A673 (cell line): ENCODE measurements around the gene PLEKHO2. TPM values are rescaled to one million over a fixed set of nuclear protein-coding genes. Genes with fewer than 3 reads are reported as not detected.

Experiments used
- BruUV-seq: library from RNA; stranded (reverse); fragments of 400-500 nt; replicated peaks from 2 replicates; lab custom pipeline; 2021; lab: Mats Ljungman, UMichigan
- CTCF ChIA-PET: fragments of 300-600 bp; sonication (Branson Sonifier 250); formaldehyde crosslinking; loops from one replicate; lab custom pipeline; 2022; ENCODE audit warnings: antibody characterized with exemption; lab: Charles Lee
- POLR2A ChIA-PET: fragments of 300-600 bp; sonication (Branson Sonifier 250); formaldehyde crosslinking; loops from one replicate; lab custom pipeline; 2022; ENCODE audit warnings: antibody characterized with exemption; ENCODE audit not compliant: low non-redundant PET; lab: Charles Lee
- DNase-seq: peaks from one replicate; pipeline ENCODE4 v3.0.0-alpha.2; 2015; ENCODE audit warnings: low spot score
- H3K27ac ChIP-seq: fragments of 200-600 bp; sonication (generic); 2 replicates; pipeline ENCODE4 v1.5.1; 2016; ENCODE audit warnings: mixed run types, low read depth, mild to moderate bottlenecking, mixed read lengths, antibody characterized with exemption, low read length; ENCODE audit not compliant: poor library complexity, severe bottlenecking
- H3K27me3 ChIP-seq: fragments of 200-600 bp; sonication (generic); replicated peaks from 2 replicates; pipeline ENCODE4 v1.6.1; 2017; ENCODE audit warnings: mixed run types, low read depth, mild to moderate bottlenecking, mixed read lengths, antibody characterized with exemption, low read length; ENCODE audit not compliant: insufficient read depth, poor library complexity
- H3K36me3 ChIP-seq: fragments of 200-600 bp; sonication (generic); 2 replicates; pipeline ENCODE4 v1.6.1; 2016; ENCODE audit warnings: mixed run types, mild to moderate bottlenecking, mixed read lengths, antibody characterized with exemption, low read length; ENCODE audit not compliant: insufficient read depth, poor library complexity, severe bottlenecking
- H3K4me1 ChIP-seq: fragments of 200-600 bp; sonication (generic); 2 replicates; pipeline ENCODE4 v1.6.1; 2017; ENCODE audit warnings: mixed run types, mild to moderate bottlenecking, mixed read lengths, antibody characterized with exemption, low read length; ENCODE audit not compliant: insufficient read depth, poor library complexity, severe bottlenecking
- H3K4me3 ChIP-seq: fragments of 200-600 bp; sonication (generic); 2 replicates; pipeline ENCODE4 v1.5.1; 2016; ENCODE audit warnings: low read depth, mixed run types, mild to moderate bottlenecking, mixed read lengths, low read length; ENCODE audit not compliant: poor library complexity, severe bottlenecking
- H3K9me3 ChIP-seq: fragments of 200-600 bp; sonication (generic); 2 replicates; pipeline ENCODE4 v1.6.1; 2016; ENCODE audit warnings: mixed run types, low read depth, mild to moderate bottlenecking, mixed read lengths, antibody characterized with exemption, low read length; ENCODE audit not compliant: poor library complexity, severe bottlenecking
- CTCF ChIP-seq: fragments of 300-800, 200-600 bp; sonication (generic); conservative IDR thresholded peaks from 2 replicates; pipeline ENCODE4 v1.5.1; 2017; ENCODE audit warnings: low read depth, mild to moderate bottlenecking, antibody characterized with exemption, low read length, moderate library complexity, mixed read lengths
- EZH2 ChIP-seq: fragments of 200-600 bp; sonication (generic); IDR thresholded peaks from 2 replicates; pipeline ENCODE4 v1.6.1; 2017; ENCODE audit warnings: borderline replicate concordance, low read depth, mild to moderate bottlenecking, mixed read lengths, antibody characterized with exemption, low read length; ENCODE audit not compliant: poor library complexity, severe bottlenecking
- intact Hi-C: fragments of 100-400 bp; cut with micrococcal nuclease; formaldehyde crosslinking; loops from one replicate; pipeline ENCODE4 v1.10.0; 2022; ENCODE audit not compliant: unreplicated experiment
- total RNA-seq: library from RNA; stranded (reverse); gene quantifications from 2 replicates; pipeline ENCODE4 v1.2.3, GENCODE V29; 2021

PLEKHO2 gene
- total RNA-seq, 1 experiment from 2014 or later, result 8.9 TPM

- Histone ChIP-seq H3K9me3 (no peaks in the 10 kb centered on the region), H3K4me1 (peaks cover 7% of the 10 kb centered on the region), H3K4me3 (no peak overlapping the region), H3K36me3 (no peaks in the 10 kb centered on the region), H3K27me3 (no peaks in the 10 kb centered on the region), H3K27ac (no peak overlapping the region)
- TF ChIP-seq EZH2 (no peak), CTCF (no peak)
- DNase-seq, result no peak
- intact Hi-C loops, result no loop called here
- CTCF ChIA-PET, result no interaction called here
- no TSS peak for BruUV-seq
- POLR2A ChIA-PET, result no interaction called here
Measured at GRCh38 chr15:64854526-64854925, 12.8 kb downstream of the PLEKHO2 start.

GRCh38 chr15:64855205-64855975, 13.7 kb downstream of the PLEKHO2 start:
- intact Hi-C loops, result no loop called here
- ChIA-PET POLR2A (no interaction called here), CTCF (no interaction called here)
- no peak for DNase-seq
- Histone ChIP-seq H3K36me3 (peaks cover 4% of the 10 kb centered on the region), H3K27ac (no peak overlapping the region), H3K27me3 (no peaks in the 10 kb centered on the region), H3K4me3 (no peak overlapping the region), H3K9me3 (no peaks in the 10 kb centered on the region), H3K4me1 (peaks cover 7% of the 10 kb centered on the region)
- TF ChIP-seq CTCF (no peak), EZH2 (no peak)
- BruUV-seq, result no TSS peak

GRCh38 chr15:64856429-64857145, 14.9 kb downstream of the PLEKHO2 start:
- no peak overlapping the region for H3K4me3 ChIP-seq
- H3K27me3 ChIP-seq, result no peaks in the 10 kb centered on the region
- peaks cover 7% of the 10 kb centered on the region for H3K4me1 ChIP-seq
- no peak overlapping the region for H3K27ac ChIP-seq
- peaks cover 7% of the 10 kb centered on the region for H3K36me3 ChIP-seq
- intact Hi-C loops, result no loop called here
- no peak for DNase-seq
- POLR2A ChIA-PET, result no interaction called here
- TF ChIP-seq EZH2 (no peak), CTCF (no peak)
- no peaks in the 10 kb centered on the region for H3K9me3 ChIP-seq
- BruUV-seq, result no TSS peak
- CTCF ChIA-PET, result no interaction called here
